ENCODE data around the gene RAD9A.

Gene RAD9A

GRCh38 chr11:67445515-67445914, 53.7 kb downstream of the RAD9A start:
- DNase-seq: no peak
